Right renal pelvis (tissue), 4 donors: ENCODE measurements around the gene SLK. TPM values are rescaled to one million over a fixed set of nuclear protein-coding genes. Genes with fewer than 3 reads are reported as not detected.

ENCODE experiments used
- DNase-seq, 4 donors: peaks; one replicate each; pipeline ENCODE4 v3.0.0-alpha.2; 2013; ENCODE audit warnings: low read depth in 4 of 4, low spot score in 3 of 4, missing footprints in 1 of 4
- polyA plus RNA-seq, 4 donors: library from polyadenylated mRNA; unstranded; fragments of 120-200 nt; gene quantifications; one replicate each; pipeline ENCODE4 v1.2.1, GENCODE V29; 2013; ENCODE audit not compliant: insufficient read length in 4 of 4

SLK gene
- polyA plus RNA-seq, 4 donors, result 56.5 to 71.2 (median 66.4) TPM

- DNase-seq, result no peak
Observed at GRCh38 chr10:103939522-103939921, 27.4 kb upstream of the SLK start.

GRCh38 chr10:103941801-103942200 lies 25.1 kb upstream of the SLK start:
- no peak for DNase-seq

DNA sequence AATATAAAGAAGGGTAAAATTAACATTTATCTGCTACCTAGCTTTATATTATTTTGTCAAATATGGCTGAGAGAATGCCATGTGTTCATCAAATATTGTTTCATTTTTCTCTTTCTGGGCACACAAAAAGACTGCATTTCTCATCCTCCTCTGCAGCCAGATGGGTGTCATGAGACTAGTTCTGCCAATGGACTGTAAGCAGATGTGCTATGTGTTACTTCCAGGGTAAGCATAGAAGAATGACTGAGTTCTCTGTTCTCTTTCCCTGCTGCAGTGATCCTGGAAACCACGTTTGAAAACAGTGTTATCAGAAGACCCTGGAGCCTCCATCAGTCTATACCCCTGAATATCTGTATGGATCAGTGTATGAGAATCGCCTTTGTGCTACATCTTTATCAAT lies 24.1 kb upstream of the SLK start:
- DNase-seq, result no peak

DNA sequence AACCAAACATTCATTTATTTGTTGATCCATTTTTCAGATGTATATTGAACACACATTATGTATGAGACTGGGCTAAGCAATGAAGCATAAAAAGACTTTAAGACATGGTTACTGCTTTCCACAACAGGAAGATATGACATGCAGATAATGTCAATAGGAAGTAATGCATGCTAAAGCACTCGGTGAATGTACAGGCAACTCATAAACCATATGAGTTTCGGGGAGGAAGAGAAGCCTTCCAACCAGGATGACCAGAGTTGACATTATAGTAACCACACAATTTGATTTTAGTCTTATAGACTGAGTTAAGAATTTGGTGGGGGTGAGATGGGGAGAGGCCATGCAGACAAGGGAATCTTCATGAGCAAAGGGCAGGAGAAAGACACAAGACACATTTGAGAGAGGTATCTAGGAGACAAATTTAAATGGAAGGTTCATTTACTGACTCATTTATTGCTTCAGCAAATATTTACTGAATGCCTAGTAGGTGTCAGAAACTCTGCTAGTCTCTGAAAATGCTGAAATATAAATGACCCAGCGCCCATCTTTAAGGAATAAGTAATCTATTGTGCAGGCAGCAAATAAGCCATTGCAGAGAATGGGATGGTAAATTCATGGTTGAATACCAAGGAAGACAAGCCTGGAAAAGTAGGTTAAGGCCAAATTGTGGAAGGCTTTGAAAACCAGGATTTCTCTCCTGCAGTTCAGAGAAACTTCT lies 19.0 kb upstream of the SLK start:
- DNase-seq, result no peak

DNA sequence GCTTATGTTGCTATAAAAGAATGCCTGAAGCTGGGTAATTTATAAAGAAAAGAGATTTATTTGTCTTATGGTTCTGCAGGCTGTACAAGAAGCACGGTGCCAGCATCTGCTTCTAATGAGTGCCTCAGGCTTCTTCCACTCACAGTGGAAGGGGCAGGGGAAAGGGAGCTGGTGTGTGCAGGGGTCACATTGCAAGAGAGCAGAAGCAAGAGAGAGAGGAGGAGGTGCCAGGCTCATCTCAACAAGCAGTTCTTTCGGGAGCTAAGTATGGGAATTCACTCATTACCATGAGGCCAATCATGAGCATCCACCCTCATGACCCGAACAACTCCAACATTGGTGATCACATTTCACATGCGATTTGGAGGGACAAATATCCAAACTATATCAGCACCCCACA lies 17.2 kb upstream of the SLK start:
- no peak for DNase-seq

DNA sequence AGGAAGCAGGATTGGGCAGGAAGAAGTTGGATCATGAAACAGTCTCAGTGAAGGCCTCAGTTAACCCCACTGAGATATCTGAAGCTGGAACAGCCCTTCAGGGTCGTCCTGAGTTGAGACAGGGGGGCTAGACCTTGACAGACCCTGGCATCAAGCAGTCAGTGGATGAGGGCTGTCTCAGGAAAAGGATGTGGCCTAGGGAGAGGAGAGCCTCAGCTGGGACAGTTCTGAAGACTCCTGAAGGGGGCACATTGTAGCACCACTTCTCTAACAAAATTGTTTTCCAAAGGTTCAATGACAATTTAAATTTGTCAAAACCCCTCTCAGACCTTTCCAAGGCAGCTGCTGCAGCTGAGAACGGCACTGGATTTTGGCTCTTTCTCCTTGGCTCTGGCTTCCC lies 15.8 kb upstream of the SLK start:
- no peak for DNase-seq

- no peak for DNase-seq
Observed at GRCh38 chr10:103951942-103952341, 15.0 kb upstream of the SLK start.

- DNase-seq, result no peak
Observed at GRCh38 chr10:103954543-103954942, 12.4 kb upstream of the SLK start.

DNA sequence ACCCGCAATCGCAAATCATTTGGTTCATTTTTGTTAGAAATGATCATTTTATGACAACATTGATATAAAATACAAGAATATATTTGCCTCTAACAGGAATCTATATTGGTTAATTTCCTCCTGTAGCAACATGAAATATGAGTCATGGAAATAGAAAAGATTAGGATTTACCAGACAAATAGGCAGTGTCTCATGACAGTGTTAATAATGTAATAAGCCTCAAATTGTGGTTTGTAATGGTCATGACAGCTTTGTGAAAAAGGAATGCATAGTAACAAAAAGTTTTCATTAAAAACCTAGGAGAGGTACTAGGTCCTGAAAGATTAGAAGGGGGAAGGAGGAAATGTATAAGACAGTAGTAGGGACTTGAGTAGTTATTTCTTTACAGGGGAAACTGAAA lies 7.9 kb upstream of the SLK start:
- no peak for DNase-seq

- no peak for DNase-seq
Observed at GRCh38 chr10:103960103-103960502, 6.8 kb upstream of the SLK start.

DNA sequence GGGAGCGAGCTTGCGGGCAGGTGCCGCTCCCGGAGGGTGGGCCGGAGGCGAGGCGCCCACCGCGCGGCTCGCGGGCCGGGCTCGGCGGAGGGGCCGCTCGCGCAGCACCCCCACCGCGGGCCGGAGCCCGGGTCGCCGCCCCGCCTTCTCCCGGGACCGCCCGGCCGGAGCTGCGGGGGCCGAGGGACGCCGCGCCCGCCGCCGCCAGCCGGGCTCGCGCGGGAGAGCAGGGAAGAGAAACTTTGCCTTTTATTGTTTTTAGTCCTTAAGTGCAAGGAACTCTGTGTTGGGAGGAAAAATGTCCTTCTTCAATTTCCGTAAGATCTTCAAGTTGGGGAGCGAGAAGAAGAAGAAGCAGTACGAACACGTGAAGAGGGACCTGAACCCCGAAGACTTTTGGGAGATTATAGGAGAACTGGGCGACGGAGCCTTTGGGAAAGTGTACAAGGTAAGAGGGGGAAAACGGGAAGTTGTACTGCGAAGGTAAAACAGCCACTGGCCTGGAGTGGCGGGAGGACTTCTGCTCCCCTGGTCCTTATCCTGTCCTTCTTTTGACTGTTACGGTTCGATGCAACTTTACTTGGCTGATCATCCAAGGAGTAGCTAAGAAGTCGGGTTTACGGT lies 620 bp downstream of the SLK start:
- DNase-seq, result peak in 1 of 4 donors; percentile 41

DNA sequence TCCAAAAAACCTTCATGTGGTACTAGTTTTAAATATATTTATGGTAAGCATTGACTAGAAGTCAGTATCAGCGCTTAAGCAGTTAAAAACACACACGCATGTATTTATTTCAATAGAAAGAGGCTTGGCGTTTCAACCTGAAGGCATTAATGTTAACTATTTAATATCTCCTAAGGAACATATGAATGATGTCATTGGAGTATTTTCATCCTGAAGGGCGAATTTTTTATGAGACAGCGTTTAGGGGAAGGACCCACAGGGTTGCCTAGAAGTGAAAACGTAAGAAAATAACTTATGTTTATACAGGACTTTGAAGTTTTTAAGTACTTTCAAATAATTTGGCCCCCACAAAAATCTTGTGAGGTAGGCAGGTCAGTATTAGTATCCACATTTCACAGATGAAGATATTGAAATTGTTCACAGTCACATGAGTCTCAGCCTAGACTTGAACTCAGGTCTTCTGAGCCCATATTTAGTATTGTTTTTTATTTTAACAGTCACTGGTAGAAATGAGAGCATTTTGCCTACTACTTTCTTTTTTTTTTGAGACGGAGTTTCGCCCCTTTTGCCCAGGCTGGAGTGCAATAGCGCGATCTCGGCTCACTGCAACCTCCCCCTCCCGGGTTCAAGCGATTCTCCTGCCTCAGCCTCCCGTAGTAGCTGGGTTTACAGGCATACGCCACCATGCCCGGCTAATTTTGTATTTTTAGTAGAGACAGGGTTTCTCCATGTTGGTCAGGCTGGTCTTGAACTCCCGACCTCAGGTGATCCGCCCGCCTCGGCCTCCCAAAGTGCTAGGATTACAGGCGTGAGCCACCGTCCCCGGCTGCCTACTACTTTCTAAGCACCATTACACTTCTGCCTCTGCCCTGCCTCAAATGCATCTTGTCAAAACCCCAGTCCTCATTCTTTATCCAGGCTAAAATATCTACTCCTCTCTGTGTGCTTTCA lies 1.8 kb downstream of the SLK start:
- DNase-seq, result no peak

DNA sequence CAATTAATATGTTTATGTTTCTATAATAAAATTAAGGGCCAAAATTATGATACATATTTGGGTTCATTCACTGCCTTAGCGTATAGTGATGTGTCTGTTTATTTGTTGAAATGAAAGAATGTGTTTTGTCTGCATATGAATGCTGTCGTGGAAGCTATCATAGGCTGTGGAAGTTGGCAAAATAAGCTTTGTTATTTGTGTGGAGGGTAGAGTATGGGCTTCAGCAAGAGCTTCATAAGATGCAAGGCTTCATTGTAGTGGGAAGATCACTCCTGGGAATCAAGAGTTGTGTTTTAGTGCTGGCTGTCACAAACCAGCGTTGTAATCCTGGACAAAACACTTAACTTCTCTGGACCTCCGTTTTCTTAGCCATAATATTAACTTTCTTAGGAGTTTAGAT lies 2.5 kb downstream of the SLK start:
- DNase-seq, result no peak

DNA sequence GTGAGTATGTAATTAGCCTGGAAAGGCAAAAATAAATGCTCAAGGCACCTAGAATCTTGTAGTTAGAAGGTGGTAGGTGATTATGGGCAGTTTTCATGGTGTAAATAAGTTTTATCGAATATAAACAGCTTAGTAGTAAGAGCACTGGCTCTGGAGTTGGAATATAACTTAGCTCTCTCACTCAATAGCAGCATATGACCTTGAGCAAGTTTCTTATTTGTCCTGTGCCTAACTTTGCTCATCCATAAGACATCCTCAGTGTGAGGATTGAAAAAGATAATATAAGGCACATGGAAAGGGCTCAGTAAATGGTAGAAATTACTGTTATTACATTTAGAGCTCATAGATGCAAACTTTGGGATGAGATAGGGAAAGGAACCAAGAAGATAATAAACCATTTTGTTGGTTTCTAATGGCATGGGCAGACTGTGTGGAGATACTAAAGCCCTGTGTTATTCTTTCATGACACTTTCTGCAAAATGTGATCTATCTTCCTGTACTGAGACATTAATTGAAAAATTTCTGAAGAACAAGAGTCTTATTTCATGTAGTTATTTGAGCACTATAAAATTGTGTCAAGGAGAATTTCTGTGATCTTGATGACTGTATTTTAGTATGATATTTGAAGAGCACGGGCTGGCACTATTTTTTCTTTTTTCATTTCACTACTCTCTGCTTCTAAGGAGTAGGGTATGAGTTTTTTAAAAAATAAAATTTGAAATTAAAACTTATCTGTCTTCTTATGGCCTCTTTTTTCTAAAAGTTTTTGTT lies 3.1 kb downstream of the SLK start:
- no peak for DNase-seq

DNA sequence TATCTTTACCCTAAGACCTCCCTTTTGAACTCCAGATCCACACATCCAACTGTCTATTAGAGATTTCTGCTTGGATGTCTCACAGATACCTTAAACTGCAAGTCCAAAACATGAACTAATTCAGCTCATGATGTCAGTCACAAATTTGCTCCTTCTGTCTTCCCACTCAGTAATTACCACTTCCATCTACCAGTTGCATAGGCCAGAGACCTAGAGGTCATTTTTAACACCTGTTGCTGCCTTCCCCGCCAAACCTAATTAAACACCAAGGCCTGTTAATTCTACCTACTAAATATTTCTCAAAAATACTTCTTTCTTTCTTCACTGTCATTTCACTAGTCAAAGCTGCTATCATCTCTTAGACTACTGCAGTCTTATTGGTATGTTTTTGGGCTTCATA lies 8.2 kb downstream of the SLK start:
- no peak for DNase-seq

GRCh38 chr10:103977204-103977603 lies 10.3 kb downstream of the SLK start:
- DNase-seq, result no peak

GRCh38 chr10:103979530-103979929 lies 12.6 kb downstream of the SLK start:
- DNase-seq, result no peak

- DNase-seq, result no peak
Observed at GRCh38 chr10:103980288-103980906, 13.5 kb downstream of the SLK start.

DNA sequence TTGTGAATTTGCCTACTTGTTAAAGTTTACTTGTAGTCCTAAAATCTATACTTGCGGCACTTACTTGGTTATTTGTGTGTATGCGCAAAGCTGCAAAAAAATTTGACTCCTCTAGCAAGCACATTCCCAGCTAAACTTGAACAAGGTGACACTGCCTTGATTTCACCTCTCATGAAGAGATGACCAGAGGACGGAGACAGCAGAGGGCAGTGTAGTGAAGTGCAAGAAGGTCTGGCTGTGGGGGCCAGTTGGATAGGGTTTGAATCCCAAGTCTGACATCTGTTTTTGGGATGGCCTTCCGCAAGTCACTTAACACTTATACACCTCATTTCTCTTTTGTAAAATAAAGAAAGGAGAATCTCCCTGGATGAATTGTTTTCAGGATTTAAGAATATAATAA lies 15.7 kb downstream of the SLK start:
- DNase-seq, result no peak

- no peak for DNase-seq
Observed at GRCh38 chr10:103983367-103983911, 16.5 kb downstream of the SLK start.
